ENCODE data around the gene TTC39C.
A peak's percentile ranks its signal among the peaks of the same experiment; 100 is the strongest.

The TTC39C gene

GRCh38 chr18:24083550-24083949 lies 69.0 kb downstream of the TTC39C start:
- no peak for FAIRE-seq
- DNase-seq (ENCODE audit: insufficient read length) = no peak
- TF ChIP-seq POLR2A (IDR thresholded peaks at IDR 0.05; ENCODE audit: low read depth, low read length) (no peak), TAF1 (IDR thresholded peaks at IDR 0.05; ENCODE audit: borderline replicate concordance, low read depth, low read length) (no peak), POLR2AphosphoS5 (IDR thresholded peaks at IDR 0.05; ENCODE audit: low read depth, low read length) (no peak)

DNA sequence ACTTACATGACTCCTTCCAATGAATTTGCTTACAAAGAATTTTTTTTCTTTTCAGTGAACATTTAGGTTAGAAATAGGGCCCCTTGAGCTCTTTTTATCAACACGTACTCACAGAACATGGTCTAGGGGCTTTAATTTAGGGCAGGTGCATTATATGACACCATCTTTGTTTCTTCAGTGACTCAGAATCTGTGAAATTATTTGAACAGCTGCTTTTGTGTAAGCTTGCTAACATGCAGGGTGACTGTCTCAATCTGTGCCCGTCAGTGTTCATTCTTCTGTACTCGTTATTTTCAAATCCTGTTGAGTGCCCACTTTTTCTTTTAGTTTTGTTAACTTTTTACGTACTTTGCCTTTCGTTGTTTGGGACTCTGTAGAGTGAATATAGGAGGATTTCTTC lies 71.5 kb downstream of the TTC39C start:
- DNase-seq (ENCODE audit: insufficient read length) (no peak), FAIRE-seq (no peak)

GRCh38 chr18:24089076-24089475 lies 74.5 kb downstream of the TTC39C start:
- DNase-seq (ENCODE audit: insufficient read length) (no peak), FAIRE-seq (no peak)
- no peak for TF ChIP-seq POLR2AphosphoS5 (IDR thresholded peaks at IDR 0.05; ENCODE audit: low read depth, low read length)
- TF ChIP-seq TAF1 (IDR thresholded peaks at IDR 0.05; ENCODE audit: borderline replicate concordance, low read depth, low read length) = no peak
- TF ChIP-seq POLR2A (IDR thresholded peaks at IDR 0.05; ENCODE audit: low read depth, low read length) = no peak

More for the DNA sequence above, 71.5 kb downstream of the TTC39C start:
- TF ChIP-seq TAF1 (IDR thresholded peaks at IDR 0.05; ENCODE audit: borderline replicate concordance, low read depth, low read length) (no peak), POLR2AphosphoS5 (IDR thresholded peaks at IDR 0.05; ENCODE audit: low read depth, low read length) (no peak), POLR2A (IDR thresholded peaks at IDR 0.05; ENCODE audit: low read depth, low read length) (no peak)

DNA sequence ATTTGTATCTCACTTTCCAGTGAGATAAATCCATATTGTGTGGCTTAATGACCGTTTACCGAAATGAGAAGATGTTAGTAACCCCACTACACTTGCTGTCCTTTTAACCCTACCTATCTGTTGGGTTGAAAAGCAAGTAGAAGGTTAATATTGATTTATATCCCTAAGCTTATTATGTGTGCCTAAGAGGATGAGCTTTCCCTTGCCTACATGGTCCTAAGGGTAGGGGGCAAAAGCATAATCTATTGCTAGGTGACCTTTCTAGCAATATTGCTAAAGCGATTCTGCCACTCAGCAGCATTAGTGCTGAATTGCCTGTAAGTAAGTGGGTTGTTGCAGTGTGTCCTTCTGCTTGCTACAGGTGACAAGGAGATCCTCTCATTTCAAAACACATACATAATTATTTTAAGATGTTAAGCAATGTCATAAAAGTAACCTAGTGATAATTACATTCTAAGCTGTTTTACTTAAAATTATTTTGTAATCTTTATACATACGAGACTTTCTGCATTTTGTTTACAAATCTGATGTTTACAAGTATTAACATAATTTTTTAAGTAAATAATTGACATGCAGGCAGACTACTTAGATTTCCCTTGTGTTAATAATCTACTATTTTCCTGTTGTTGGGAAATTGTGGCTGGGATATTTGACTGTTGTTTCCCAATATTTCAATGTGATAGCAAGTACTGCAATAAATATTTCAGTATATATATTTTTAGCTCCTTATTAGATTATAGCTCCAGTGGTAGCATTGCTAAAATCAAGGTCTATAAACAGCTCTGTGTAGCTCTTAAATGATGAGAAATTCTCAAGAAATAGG lies 75.2 kb downstream of the TTC39C start:
- FAIRE-seq (peak; percentile 76), DNase-seq (ENCODE audit: insufficient read length) (no peak)
- no peak for TF ChIP-seq TAF1 (IDR thresholded peaks at IDR 0.05; ENCODE audit: borderline replicate concordance, low read depth, low read length)
- no peak for TF ChIP-seq POLR2A (IDR thresholded peaks at IDR 0.05; ENCODE audit: low read depth, low read length)
- no peak for TF ChIP-seq POLR2AphosphoS5 (IDR thresholded peaks at IDR 0.05; ENCODE audit: low read depth, low read length)

DNA sequence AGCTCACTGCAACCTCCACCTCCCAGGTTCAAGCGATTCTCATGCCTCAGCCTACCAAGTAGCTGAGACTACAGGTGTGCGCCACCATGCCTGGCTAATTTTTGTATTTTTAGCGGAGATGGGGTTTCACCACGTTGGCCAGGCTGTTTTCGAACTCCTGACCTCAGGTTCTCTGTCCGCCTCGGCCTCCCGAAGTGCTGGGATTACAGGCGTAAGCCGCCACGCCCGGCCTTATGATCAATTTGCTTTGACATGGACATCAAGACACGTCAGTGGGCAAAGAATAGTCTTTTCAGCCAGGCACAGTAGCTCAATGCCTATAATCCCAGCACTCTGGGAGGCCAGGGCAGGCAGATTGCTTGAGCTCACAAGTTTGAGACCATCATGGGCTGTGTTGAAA lies 76.3 kb downstream of the TTC39C start:
- FAIRE-seq (no peak), DNase-seq (ENCODE audit: insufficient read length) (no peak)
- no peak for TF ChIP-seq POLR2AphosphoS5 (IDR thresholded peaks at IDR 0.05; ENCODE audit: low read depth, low read length)
- TF ChIP-seq TAF1 (IDR thresholded peaks at IDR 0.05; ENCODE audit: borderline replicate concordance, low read depth, low read length) = no peak
- TF ChIP-seq POLR2A (IDR thresholded peaks at IDR 0.05; ENCODE audit: low read depth, low read length) = no peak

- FAIRE-seq = no peak
- no peak for TF ChIP-seq POLR2AphosphoS5 (IDR thresholded peaks at IDR 0.05; ENCODE audit: low read depth, low read length)
- no peak for TF ChIP-seq TAF1 (IDR thresholded peaks at IDR 0.05; ENCODE audit: borderline replicate concordance, low read depth, low read length)
- TF ChIP-seq POLR2A (IDR thresholded peaks at IDR 0.05; ENCODE audit: low read depth, low read length) = no peak
- DNase-seq (ENCODE audit: insufficient read length) = no peak
Measured at GRCh38 chr18:24094561-24094960, 80.0 kb downstream of the TTC39C start.

GRCh38 chr18:24095976-24096375 lies 81.4 kb downstream of the TTC39C start:
- DNase-seq (ENCODE audit: insufficient read length) (no peak), FAIRE-seq (no peak)
- TF ChIP-seq POLR2AphosphoS5 (IDR thresholded peaks at IDR 0.05; ENCODE audit: low read depth, low read length) (no peak), POLR2A (IDR thresholded peaks at IDR 0.05; ENCODE audit: low read depth, low read length) (no peak), TAF1 (IDR thresholded peaks at IDR 0.05; ENCODE audit: borderline replicate concordance, low read depth, low read length) (no peak)

DNA sequence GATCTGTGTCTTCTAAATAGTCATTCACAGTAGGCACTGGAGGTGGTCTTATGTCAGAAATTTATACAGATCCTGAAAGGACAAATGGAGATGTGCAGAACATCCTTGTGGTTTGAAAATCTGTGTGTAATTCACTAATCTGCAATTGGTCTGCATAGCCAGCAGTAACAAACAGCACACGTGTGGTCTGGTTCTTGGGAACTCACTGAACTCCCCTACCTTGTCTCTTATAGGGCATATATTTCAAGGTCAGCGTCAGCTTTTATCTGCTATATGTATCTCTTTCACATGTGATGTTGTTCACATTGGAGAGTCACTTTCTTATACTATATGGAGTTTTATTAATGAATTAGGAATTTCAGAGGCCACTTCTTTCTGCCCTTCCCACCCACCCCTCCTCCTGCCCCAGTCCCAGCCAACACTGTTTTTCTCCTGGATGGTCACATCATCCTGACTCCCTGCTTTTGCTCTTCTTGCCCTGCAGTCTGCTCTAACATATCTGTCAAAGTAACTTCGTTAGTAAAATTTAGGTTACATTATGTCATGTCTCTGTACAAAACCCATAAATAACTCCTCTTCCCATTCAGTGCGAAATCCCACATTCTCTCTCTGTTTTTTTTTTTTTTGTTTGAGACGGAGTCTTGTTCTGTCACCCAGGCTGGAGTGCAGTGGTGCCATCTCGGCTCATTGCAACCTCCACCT lies 88.9 kb downstream of the TTC39C start:
- TF ChIP-seq TAF1 (IDR thresholded peaks at IDR 0.05; ENCODE audit: borderline replicate concordance, low read depth, low read length) (no peak), POLR2AphosphoS5 (IDR thresholded peaks at IDR 0.05; ENCODE audit: low read depth, low read length) (no peak), POLR2A (IDR thresholded peaks at IDR 0.05; ENCODE audit: low read depth, low read length) (no peak)
- FAIRE-seq (no peak), DNase-seq (ENCODE audit: insufficient read length) (no peak)

DNA sequence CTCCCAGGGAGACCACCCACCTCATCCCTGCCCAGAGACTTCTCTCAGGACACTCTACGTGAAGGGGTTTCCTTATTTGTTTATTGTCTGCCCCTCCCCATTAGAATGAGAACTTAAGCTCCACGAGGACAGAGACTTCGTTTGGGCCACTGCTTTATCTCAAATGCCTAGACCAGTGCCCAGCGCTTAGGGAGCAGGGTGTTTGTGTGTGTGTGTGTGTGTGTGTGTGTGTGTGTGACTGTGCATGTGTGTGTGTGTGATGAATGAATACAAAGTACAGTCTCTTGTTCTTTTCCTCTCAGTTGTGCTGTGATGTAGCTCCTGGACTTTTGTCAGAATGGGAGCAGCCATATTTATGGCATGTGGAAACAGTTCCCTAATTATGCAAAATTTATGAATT lies 89.9 kb downstream of the TTC39C start:
- DNase-seq (ENCODE audit: insufficient read length) (no peak), FAIRE-seq (no peak)
- TF ChIP-seq TAF1 (IDR thresholded peaks at IDR 0.05; ENCODE audit: borderline replicate concordance, low read depth, low read length) = no peak
- TF ChIP-seq POLR2AphosphoS5 (IDR thresholded peaks at IDR 0.05; ENCODE audit: low read depth, low read length) = no peak
- TF ChIP-seq POLR2A (IDR thresholded peaks at IDR 0.05; ENCODE audit: low read depth, low read length) = no peak

DNA sequence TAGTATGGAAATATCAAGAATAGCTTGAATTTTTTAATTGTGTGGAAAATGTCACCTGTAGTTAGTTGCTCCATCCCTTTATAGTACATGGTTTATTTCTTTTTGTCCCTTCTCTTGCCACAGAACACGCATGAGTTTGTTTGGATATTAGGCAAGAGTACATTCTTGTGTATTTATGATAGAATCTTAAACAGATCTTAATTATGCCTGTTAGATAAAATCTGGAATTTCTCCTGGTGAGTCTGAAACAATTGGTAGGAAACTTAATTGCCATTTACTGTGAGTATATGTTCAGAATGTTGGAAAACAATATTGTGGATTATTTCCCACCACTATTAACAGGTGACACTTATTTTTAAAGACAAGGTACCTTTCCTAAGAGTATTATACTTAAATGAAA lies 94.1 kb downstream of the TTC39C start:
- FAIRE-seq (no peak), DNase-seq (ENCODE audit: insufficient read length) (no peak)
- TF ChIP-seq POLR2AphosphoS5 (IDR thresholded peaks at IDR 0.05; ENCODE audit: low read depth, low read length) (no peak), TAF1 (IDR thresholded peaks at IDR 0.05; ENCODE audit: borderline replicate concordance, low read depth, low read length) (no peak), POLR2A (IDR thresholded peaks at IDR 0.05; ENCODE audit: low read depth, low read length) (no peak)

DNA sequence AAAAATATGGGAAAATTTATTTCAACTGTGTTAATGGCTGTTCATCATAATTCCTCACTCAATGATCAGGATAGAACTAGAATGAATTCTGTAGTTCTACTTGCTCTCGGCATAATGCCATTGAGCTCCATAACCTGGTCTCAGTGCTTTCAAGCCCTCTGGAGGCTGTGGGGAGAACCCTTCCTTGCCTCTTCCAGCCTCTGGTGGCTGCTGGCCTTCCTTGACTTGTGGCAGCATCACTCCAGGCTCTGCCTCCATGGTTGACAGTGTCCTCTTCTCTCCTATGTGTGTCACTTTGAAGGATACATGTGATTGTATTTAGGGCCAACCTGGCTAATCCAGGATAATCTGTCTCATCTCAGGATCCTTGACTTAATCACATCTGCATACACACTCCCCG lies 97.4 kb downstream of the TTC39C start:
- DNase-seq (ENCODE audit: insufficient read length) (no peak), FAIRE-seq (peak; percentile 17)
- no peak for TF ChIP-seq TAF1 (IDR thresholded peaks at IDR 0.05; ENCODE audit: borderline replicate concordance, low read depth, low read length)
- no peak for TF ChIP-seq POLR2A (IDR thresholded peaks at IDR 0.05; ENCODE audit: low read depth, low read length)
- no peak for TF ChIP-seq POLR2AphosphoS5 (IDR thresholded peaks at IDR 0.05; ENCODE audit: low read depth, low read length)

DNA sequence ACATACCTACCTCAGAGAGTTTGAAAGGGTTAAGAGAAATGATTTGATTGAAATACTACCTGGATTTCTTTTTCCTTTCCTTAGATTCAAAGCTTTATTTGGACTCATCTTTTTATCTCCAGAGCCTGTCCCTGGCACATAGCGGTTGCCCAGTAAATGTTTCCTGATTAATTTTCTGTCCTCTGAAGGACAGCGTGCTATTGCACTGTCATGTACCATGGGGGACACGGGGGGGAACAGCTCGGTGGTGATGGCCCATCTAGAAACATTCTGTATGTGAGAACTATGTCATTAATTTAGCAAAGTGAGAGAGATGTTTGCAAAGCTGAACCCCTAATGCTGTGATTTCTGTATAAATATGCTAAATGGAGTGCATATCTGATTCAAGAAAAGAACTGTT lies 97.9 kb downstream of the TTC39C start:
- DNase-seq (ENCODE audit: insufficient read length) = no peak
- FAIRE-seq = no peak
- TF ChIP-seq POLR2AphosphoS5 (IDR thresholded peaks at IDR 0.05; ENCODE audit: low read depth, low read length) (no peak), TAF1 (IDR thresholded peaks at IDR 0.05; ENCODE audit: borderline replicate concordance, low read depth, low read length) (no peak), POLR2A (IDR thresholded peaks at IDR 0.05; ENCODE audit: low read depth, low read length) (no peak)

Measured in GM12892 (cell line).